Heart left ventricle (tissue), 16 donors: Measurements from ENCODE around the gene RAB17. TPM values are rescaled to one million over a fixed set of nuclear protein-coding genes. Genes with fewer than 3 reads are reported as not detected.
A peak's percentile ranks its signal among the peaks of the same experiment; 100 is the strongest.

Experiments
- ATAC-seq, 4 donors: fragments of 200-7000 bp; cut with Tn5 transposase; one replicate each; pipeline ENCODE4 v1.9.1; 2020 to 2022; ENCODE audit warnings: moderate library complexity in 4 of 4, mild to moderate bottlenecking in 3 of 4, moderate number of reproducible peaks in 1 of 4
- DNase-seq, 5 donors: peaks; one replicate each; pipeline ENCODE4 v3.0.0-alpha.2; 2020
- H3K27ac ChIP-seq, 12 donors: fragments of 200-600 bp; sonication (generic) in 4 of 12; one replicate each; pipeline versions ENCODE4 v1.5.0 to v1.8.0; 2016 to 2022; ENCODE audit warnings: mild to moderate bottlenecking in 2 of 12
- H3K27me3 ChIP-seq, 9 donors: fragments of 200-600 bp; sonication (generic) in 2 of 9; one replicate each; pipeline versions ENCODE4 v1.5.1 to v1.8.0; 2016 to 2022; ENCODE audit warnings: mild to moderate bottlenecking in 3 of 9
- H3K36me3 ChIP-seq, 9 donors: fragments of 200-600 bp; sonication (generic) in 2 of 9; one replicate each; pipeline versions ENCODE4 v1.5.0 to v1.8.0; 2018 to 2022; ENCODE audit warnings: mild to moderate bottlenecking in 2 of 9
- H3K4me1 ChIP-seq, 12 donors: fragments of 200-600 bp; sonication (generic) in 4 of 12; one replicate each; pipeline versions ENCODE4 v1.5.0 to v1.8.0; 2016 to 2022; ENCODE audit warnings: mild to moderate bottlenecking in 3 of 12
- H3K4me3 ChIP-seq, 12 donors: fragments of 200-600 bp; sonication (generic) in 4 of 12; one replicate each; pipeline versions ENCODE4 v1.5.0 to v1.8.0; 2017 to 2022; ENCODE audit warnings: mild to moderate bottlenecking in 9 of 12, moderate library complexity in 4 of 12
- H3K9me3 ChIP-seq, 12 donors: fragments of 200-600 bp; sonication (generic) in 4 of 12; one replicate each; pipeline versions ENCODE4 v1.5.0 to v1.8.0; 2016 to 2022; ENCODE audit warnings: mild to moderate bottlenecking in 1 of 12
- CTCF ChIP-seq, 12 donors: fragments of 200-600 bp; sonication (generic) in 4 of 12; IDR thresholded peaks; one replicate each; pipeline versions ENCODE4 v1.5.0 to v1.8.0; 2018 to 2022; ENCODE audit warnings: antibody characterized with exemption in 12 of 12, mild to moderate bottlenecking in 5 of 12
- POLR2A ChIP-seq, 2 donors: fragments of 450-650 bp; IDR thresholded peaks; one replicate each; pipeline ENCODE4 v1.6.1; 2017; ENCODE audit warnings: antibody characterized with exemption in 2 of 2, mild to moderate bottlenecking in 2 of 2, moderate library complexity in 2 of 2
- WGBS, 4 donors: extraction: QIAGEN DNeasy Blood & Tissue Kit in 2 of 4; methylation state at CpG; one replicate each; pipeline versions ENCODE4 v1.1.5 to v1.1.7; 2013 to 2018; 5-methylcytosine and 5-hydroxymethylcytosine counted together
- intact Hi-C, 10 donors: fragments of 100-400 bp; cut with DNase I; formaldehyde crosslinking; loops; one replicate each; pipeline versions ENCODE4 v1.11.1 to v1.14.2; 2022
- polyA plus RNA-seq, 2 donors: library from polyadenylated mRNA; stranded (reverse); fragments of 200-250 nt; gene quantifications; one replicate each; pipeline ENCODE4 v1.2.3, GENCODE V29; 2013
- total RNA-seq, 9 donors: library from RNA; depleted of rRNA in 2 of 9; stranded (reverse); fragments of >200 nt in 2 of 9; fragmentation: NEBNext Ultra II Directional in 3 of 9; extraction: Animal tissue kit (Norgen Biotek cat#: 25700) in 3 of 9; gene quantifications; one replicate each; pipeline versions ENCODE4 v1.1.0 to v1.2.4, GENCODE V29; 2016 to 2023
- donor health status: ischemic (EF 13 %, LVEDD 7.1; RV severe dilation, severe dysfunction).
- donor health status: healthy with polysubstance abuse.
- donor health status: DM: no; HTN: yes; CAD: no.
- donor health status: DM: no; HTN: no; CAD: no.
- donor health status: ischemic (EF 25% LVEDD 6.9; RV normal size, moderate dysfunction).
- donor health status: ischemic (EF 25% LVEDD 5.7; RV mildly dilated, moderate dysfunction).
- donor health status: healthy.
- donor health status: DM: yes; HTN: yes; CAD: no.
- donor health status: ischemic (EF 35%, LVEDD 5.7; RV mildly dilated, moderate dysfunction).
- donor health status: nonischemic (EF 11% LVEDD 7.7; RV severe dilation, severe dysfunction).
- donor health status: DM: yes; HTN: yes; CAD: no.
- donor health status: PGD.
- donor health status: ischemic (EF 29% LVEDD 5.4; RV normal size, mild dysfunction).
- donor health status: nonischemic (EF 23%, LVEDD 6.1; RV moderate dilation, normal function).

Gene RAB17
- total and polyA plus RNA-seq, 11 donors, result 1.1 to 7.3 (median 3.7) TPM

GRCh38 chr2:237638176-237638575 lies 47.6 kb upstream of the RAB17 start:
- Histone ChIP-seq H3K36me3 (peaks cover 0 to 8% (median 0%) of the 10 kb centered on the region in 9 donors), H3K4me1 (peaks cover 1 to 53% (median 27%) of the 10 kb centered on the region in 12 donors), H3K4me3 (no peak overlapping the region), H3K27ac (peak overlapping the region in 1 of 12 donors; percentile 79), H3K27me3 (no peaks in the 10 kb centered on the region), H3K9me3 (peaks cover 0 to 20% (median 0%) of the 10 kb centered on the region in 12 donors)
- TF ChIP-seq CTCF (IDR thresholded peaks at IDR 0.05) (no peak), POLR2A (IDR thresholded peaks at IDR 0.05) (no peak)
- intact Hi-C loops, result no loop called here
- WGBS, 4 donors, result 65 to 89% (median 80%) methylated on average over 8 of the region's 8 CpGs
- DNase-seq (peak in 1 of 5 donors; percentile 23), ATAC-seq (no peak)

GRCh38 chr2:237637429-237638135 lies 47.0 kb upstream of the RAB17 start:
- Histone ChIP-seq H3K4me3 (no peak overlapping the region), H3K4me1 (peaks cover 3 to 57% (median 31%) of the 10 kb centered on the region in 12 donors), H3K27me3 (no peaks in the 10 kb centered on the region), H3K9me3 (peaks cover 0 to 20% (median 0%) of the 10 kb centered on the region in 12 donors), H3K27ac (peak overlapping the region in 1 of 12 donors; percentile 79), H3K36me3 (peaks cover 0 to 8% (median 0%) of the 10 kb centered on the region in 9 donors)
- no peak for TF ChIP-seq POLR2A (IDR thresholded peaks at IDR 0.05)
- no peak for TF ChIP-seq CTCF (IDR thresholded peaks at IDR 0.05)
- ATAC-seq (no peak), DNase-seq (no peak)
- WGBS, 4 donors, result 76 to 97% (median 86%) methylated on average over 3 of the region's 3 CpGs
- intact Hi-C loops, result no loop called here

- Histone ChIP-seq H3K9me3 (peaks cover 0 to 20% (median 0%) of the 10 kb centered on the region in 12 donors), H3K27ac (no peak overlapping the region), H3K4me3 (no peak overlapping the region), H3K36me3 (peaks cover 0 to 14% (median 2%) of the 10 kb centered on the region in 9 donors), H3K27me3 (no peaks in the 10 kb centered on the region), H3K4me1 (peaks cover 3 to 62% (median 38%) of the 10 kb centered on the region in 12 donors)
- 89 to 94% (median 90%) methylated on average over 1 of the region's 1 CpG for WGBS, 4 donors
- intact Hi-C loops, result no loop called here
- DNase-seq, result peak in 1 of 5 donors; percentile 13
- ATAC-seq, result no peak
- TF ChIP-seq CTCF (IDR thresholded peaks at IDR 0.05) (no peak), POLR2A (IDR thresholded peaks at IDR 0.05) (no peak)
Measured at GRCh38 chr2:237636578-237636977, 46.0 kb upstream of the RAB17 start.

GRCh38 chr2:237633061-237633561 lies 42.6 kb upstream of the RAB17 start:
- WGBS, 4 donors, result 28 to 41% (median 38%) methylated on average over 10 of the region's 10 CpGs
- Histone ChIP-seq H3K27me3 (peaks cover 0 to 6% (median 0%) of the 10 kb centered on the region in 9 donors), H3K4me3 (no peak overlapping the region), H3K36me3 (peaks cover 0 to 18% (median 0%) of the 10 kb centered on the region in 9 donors), H3K27ac (peak overlapping the region in 11 of 12 donors; percentile 12 to 95 (median 80)), H3K4me1 (peaks cover 7 to 67% (median 53%) of the 10 kb centered on the region in 12 donors), H3K9me3 (peaks cover 0 to 20% (median 0%) of the 10 kb centered on the region in 12 donors)
- TF ChIP-seq POLR2A (IDR thresholded peaks at IDR 0.05), result no peak
- TF ChIP-seq CTCF (IDR thresholded peaks at IDR 0.05), result no peak
- DNase-seq (peak; percentile 60 to 81 (median 64)), ATAC-seq (peak; percentile 58 to 81 (median 66))
- intact Hi-C loops, result no loop called here
